D721Med (cell line): ENCODE data around the gene IPO9.

Experiments used
- DNase-seq: peaks from one replicate; pipeline ENCODE4 v3.0.0; 2011; ENCODE audit warnings: low spot score; ENCODE audit not compliant: insufficient read length
- FAIRE-seq: peaks from 2 replicates; lab custom pipeline; 2011; peaks lifted over from hg19 to GRCh38; lab: Jason Lieb, UNC
- TF ChIP-seq, protein P1 (sequence below): IDR thresholded peaks from 2 replicates; pipeline ENCODE4 v1.5.1; 2012; ENCODE audit warnings: mild to moderate bottlenecking, control low read depth; ENCODE audit not compliant: insufficient read depth; ENCODE audit errors: missing control alignments

Gene IPO9

GRCh38 chr1:201828820-201829774, at the start of gene IPO9:
Gene IPO9, plus strand, starts transcription at chr1:201829157. Its CDS starts 53 bp downstream, at chr1:201829210.
- DNase-seq = peak; percentile 98
- FAIRE-seq = no peak
- TF ChIP-seq, protein P1, sequence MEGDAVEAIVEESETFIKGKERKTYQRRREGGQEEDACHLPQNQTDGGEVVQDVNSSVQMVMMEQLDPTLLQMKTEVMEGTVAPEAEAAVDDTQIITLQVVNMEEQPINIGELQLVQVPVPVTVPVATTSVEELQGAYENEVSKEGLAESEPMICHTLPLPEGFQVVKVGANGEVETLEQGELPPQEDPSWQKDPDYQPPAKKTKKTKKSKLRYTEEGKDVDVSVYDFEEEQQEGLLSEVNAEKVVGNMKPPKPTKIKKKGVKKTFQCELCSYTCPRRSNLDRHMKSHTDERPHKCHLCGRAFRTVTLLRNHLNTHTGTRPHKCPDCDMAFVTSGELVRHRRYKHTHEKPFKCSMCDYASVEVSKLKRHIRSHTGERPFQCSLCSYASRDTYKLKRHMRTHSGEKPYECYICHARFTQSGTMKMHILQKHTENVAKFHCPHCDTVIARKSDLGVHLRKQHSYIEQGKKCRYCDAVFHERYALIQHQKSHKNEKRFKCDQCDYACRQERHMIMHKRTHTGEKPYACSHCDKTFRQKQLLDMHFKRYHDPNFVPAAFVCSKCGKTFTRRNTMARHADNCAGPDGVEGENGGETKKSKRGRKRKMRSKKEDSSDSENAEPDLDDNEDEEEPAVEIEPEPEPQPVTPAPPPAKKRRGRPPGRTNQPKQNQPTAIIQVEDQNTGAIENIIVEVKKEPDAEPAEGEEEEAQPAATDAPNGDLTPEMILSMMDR = peak; percentile 94

- TF ChIP-seq, protein P1 = no peak
- DNase-seq (no peak), FAIRE-seq (no peak)
Observed at GRCh38 chr1:201779351-201779880, 49.5 kb upstream of the IPO9 start.

GRCh38 chr1:201780952-201781351, 48.0 kb upstream of the IPO9 start:
- TF ChIP-seq, protein P1 = no peak
- FAIRE-seq = no peak
- DNase-seq = no peak

GRCh38 chr1:201781437-201781836, 47.5 kb upstream of the IPO9 start:
- FAIRE-seq (no peak), DNase-seq (no peak)
- TF ChIP-seq, protein P1 = no peak

- DNase-seq = no peak
- no peak for FAIRE-seq
- TF ChIP-seq, protein P1 = no peak
Observed at GRCh38 chr1:201782353-201782752, 46.6 kb upstream of the IPO9 start.

- DNase-seq (no peak), FAIRE-seq (no peak)
- TF ChIP-seq, protein P1 = no peak
Observed at GRCh38 chr1:201783058-201783457, 45.9 kb upstream of the IPO9 start.
